GM23338 (cell line): ENCODE measurements around the gene RNF43. TPM values are rescaled to one million over a fixed set of nuclear protein-coding genes. Genes with fewer than 3 reads are reported as not detected.

Experiments used
- ATAC-seq: fragments of 200-7000 bp; cut with Tn5 transposase; 3 replicates; pipeline ENCODE4 v1.9.1; 2020
- DNase-seq: peaks from one replicate; pipeline ENCODE4 v3.0.0-alpha.2; 2015; ENCODE audit warnings: low spot score
- H2AFZ ChIP-seq: fragments of 200-600 bp; sonication (generic); 2 replicates; pipeline ENCODE4 v1.8.0; 2016; ENCODE audit warnings: antibody characterized with exemption, mild to moderate bottlenecking, moderate library complexity
- H3F3A ChIP-seq: fragments of 200-600 bp; sonication (generic); replicated peaks from 2 replicates; pipeline ENCODE4 v1.8.0; 2017; ENCODE audit warnings: antibody characterized with exemption, mixed run types, low read depth
- H3K27ac ChIP-seq: fragments of 200-600 bp; sonication (generic); 2 replicates; pipeline ENCODE4 v1.6.1; 2016; ENCODE audit warnings: low read depth
- H3K27me3 ChIP-seq: fragments of 200-600 bp; sonication (generic); 2 replicates; pipeline ENCODE4 v1.8.0; 2016; ENCODE audit warnings: mild to moderate bottlenecking, mixed run types, moderate library complexity; ENCODE audit not compliant: insufficient read depth
- H3K36me3 ChIP-seq: fragments of 200-600 bp; sonication (generic); 2 replicates; pipeline ENCODE4 v1.8.0; 2016; ENCODE audit warnings: mild to moderate bottlenecking; ENCODE audit not compliant: insufficient read depth
- H3K4me1 ChIP-seq: fragments of 200-600 bp; sonication (generic); 2 replicates; pipeline ENCODE4 v1.8.0; 2016; ENCODE audit warnings: mild to moderate bottlenecking, moderate library complexity; ENCODE audit not compliant: insufficient read depth
- H3K4me2 ChIP-seq: fragments of 200-600 bp; sonication (generic); 2 replicates; pipeline ENCODE4 v1.7.1; 2017; ENCODE audit warnings: mixed run types
- H3K4me3 ChIP-seq: fragments of 200-600 bp; sonication (generic); 2 replicates; pipeline ENCODE4 v1.6.1; 2016; ENCODE audit warnings: mixed run types
- H3K79me2 ChIP-seq: fragments of 200-600 bp; sonication (generic); replicated peaks from 2 replicates; pipeline ENCODE4 v1.8.0; 2017; ENCODE audit warnings: mild to moderate bottlenecking; ENCODE audit not compliant: insufficient read depth
- H3K9me2 ChIP-seq: fragments of 200-600 bp; sonication (generic); 2 replicates; pipeline ENCODE4 v1.8.0; 2017; ENCODE audit not compliant: insufficient read depth
- H4K20me1 ChIP-seq: fragments of 200-600 bp; sonication (generic); replicated peaks from 2 replicates; pipeline ENCODE4 v1.8.0; 2017; ENCODE audit warnings: mild to moderate bottlenecking; ENCODE audit not compliant: insufficient read depth
- H3K27ac Mint-ChIP-seq: 2 replicates; pipeline ENCODE4 v1.8.0; 2020; ENCODE audit warnings: inconsistent platforms, mild to moderate bottlenecking, moderate library complexity, mixed read lengths
- H3K27me3 Mint-ChIP-seq: 3 replicates; pipeline ENCODE4 v1.8.0; 2022; ENCODE audit warnings: low read depth, mild to moderate bottlenecking, moderate library complexity, mixed read lengths, inconsistent platforms; ENCODE audit not compliant: insufficient read depth, poor library complexity
- H3K36me3 Mint-ChIP-seq: 3 replicates; pipeline ENCODE4 v1.8.0; 2021; ENCODE audit warnings: low read depth, mild to moderate bottlenecking, inconsistent platforms, moderate library complexity, mixed read lengths
- H3K4me1 Mint-ChIP-seq: 3 replicates; pipeline ENCODE4 v1.8.0; 2020; ENCODE audit warnings: mild to moderate bottlenecking, inconsistent platforms, mixed read lengths
- H3K4me3 Mint-ChIP-seq: 3 replicates; pipeline ENCODE4 v1.8.0; 2021; ENCODE audit warnings: moderate library complexity, mild to moderate bottlenecking, inconsistent platforms, mixed read lengths
- H3K9me3 Mint-ChIP-seq: 3 replicates; pipeline ENCODE4 v1.8.0; 2020; ENCODE audit warnings: moderate library complexity, mild to moderate bottlenecking, inconsistent platforms, mixed read lengths
- EZH2 ChIP-seq: fragments of 200-600 bp; sonication (generic); IDR thresholded peaks from one replicate; pipeline ENCODE4 v1.8.0; 2017; ENCODE audit warnings: antibody characterized with exemption, mild to moderate bottlenecking, low read depth; ENCODE audit not compliant: unreplicated experiment
- EZH2phosphoT487 ChIP-seq: fragments of 200-600 bp; sonication (generic); IDR thresholded peaks from one replicate; pipeline ENCODE4 v1.8.1; 2018; ENCODE audit warnings: antibody characterized with exemption; ENCODE audit not compliant: unreplicated experiment
- JUNB ChIP-seq: IDR thresholded peaks from one replicate; pipeline ENCODE4 v1.6.1; 2016; ENCODE audit warnings: antibody characterized with exemption; ENCODE audit not compliant: unreplicated experiment
- NANOG ChIP-seq: IDR thresholded peaks from 2 replicates; pipeline ENCODE4 v1.6.1; 2016; ENCODE audit warnings: antibody characterized with exemption, borderline replicate concordance
- STAT1 ChIP-seq: IDR thresholded peaks from one replicate; pipeline ENCODE4 v1.6.1; 2016; ENCODE audit warnings: antibody characterized with exemption; ENCODE audit not compliant: unreplicated experiment
- ZNF114 ChIP-seq: fragments of 250-450 bp; sonication (Bioruptor Pico); IDR thresholded peaks from 2 replicates; pipeline ENCODE4 v1.5.0; 2020; ENCODE audit warnings: mild to moderate bottlenecking, moderate library complexity
- ZNF331 ChIP-seq: fragments of 250-450 bp; sonication (Bioruptor Pico); IDR thresholded peaks from 2 replicates; pipeline ENCODE4 v1.5.0; 2020; ENCODE audit warnings: low read depth, mild to moderate bottlenecking, moderate library complexity
- polyA plus RNA-seq: library from polyadenylated mRNA; unstranded; fragments of >200 nt; fragmentation: Nextera tagmentation; extraction: Ambion mirVana; gene quantifications from 2 replicates; pipeline ENCODE4 v1.2.1, GENCODE V29; 2016
- total RNA-seq: library from RNA; depleted of rRNA; stranded (reverse); fragments of >200 nt; shearing (Covaris generic); gene quantifications from 2 replicates; pipeline ENCODE4 v1.2.3, GENCODE V29; 2014
- TF ChIP-seq, protein P1 (sequence below): IDR thresholded peaks from one replicate; pipeline ENCODE4 v1.6.1; 2018; ENCODE audit warnings: antibody characterized with exemption; ENCODE audit not compliant: unreplicated experiment
- TF ChIP-seq, protein P2 (sequence below): IDR thresholded peaks from 2 replicates; pipeline ENCODE4 v1.6.1; 2016; ENCODE audit warnings: antibody characterized with exemption

RNF43 gene
- total and polyA plus RNA-seq, 2 experiments from 2014 or later: 0.58 to 2.2 TPM

DNA sequence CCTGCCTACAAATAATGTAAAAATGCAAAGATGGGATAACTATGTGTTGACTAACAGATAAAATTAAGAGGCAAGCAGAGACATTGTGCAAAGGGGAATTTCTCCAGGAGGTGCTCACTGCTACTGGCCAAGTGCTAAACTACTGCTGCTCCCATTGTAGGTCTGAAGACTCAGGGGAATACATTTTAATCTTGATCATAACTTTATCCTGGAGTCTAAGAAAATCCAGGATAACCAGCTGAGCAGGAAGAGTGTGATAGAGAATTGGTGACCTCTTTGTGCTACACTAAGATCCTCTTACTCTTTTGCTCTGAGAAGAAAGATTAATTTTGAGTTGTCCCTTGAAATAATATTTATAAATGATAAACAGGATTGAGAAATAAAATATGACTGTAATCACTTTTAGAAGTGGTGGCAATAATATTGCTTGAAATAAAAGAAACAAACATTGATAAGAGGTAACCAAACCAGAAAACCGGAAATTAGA is 5.9 kb downstream of the RNF43 start (continued):
- TF ChIP-seq, protein P1, sequence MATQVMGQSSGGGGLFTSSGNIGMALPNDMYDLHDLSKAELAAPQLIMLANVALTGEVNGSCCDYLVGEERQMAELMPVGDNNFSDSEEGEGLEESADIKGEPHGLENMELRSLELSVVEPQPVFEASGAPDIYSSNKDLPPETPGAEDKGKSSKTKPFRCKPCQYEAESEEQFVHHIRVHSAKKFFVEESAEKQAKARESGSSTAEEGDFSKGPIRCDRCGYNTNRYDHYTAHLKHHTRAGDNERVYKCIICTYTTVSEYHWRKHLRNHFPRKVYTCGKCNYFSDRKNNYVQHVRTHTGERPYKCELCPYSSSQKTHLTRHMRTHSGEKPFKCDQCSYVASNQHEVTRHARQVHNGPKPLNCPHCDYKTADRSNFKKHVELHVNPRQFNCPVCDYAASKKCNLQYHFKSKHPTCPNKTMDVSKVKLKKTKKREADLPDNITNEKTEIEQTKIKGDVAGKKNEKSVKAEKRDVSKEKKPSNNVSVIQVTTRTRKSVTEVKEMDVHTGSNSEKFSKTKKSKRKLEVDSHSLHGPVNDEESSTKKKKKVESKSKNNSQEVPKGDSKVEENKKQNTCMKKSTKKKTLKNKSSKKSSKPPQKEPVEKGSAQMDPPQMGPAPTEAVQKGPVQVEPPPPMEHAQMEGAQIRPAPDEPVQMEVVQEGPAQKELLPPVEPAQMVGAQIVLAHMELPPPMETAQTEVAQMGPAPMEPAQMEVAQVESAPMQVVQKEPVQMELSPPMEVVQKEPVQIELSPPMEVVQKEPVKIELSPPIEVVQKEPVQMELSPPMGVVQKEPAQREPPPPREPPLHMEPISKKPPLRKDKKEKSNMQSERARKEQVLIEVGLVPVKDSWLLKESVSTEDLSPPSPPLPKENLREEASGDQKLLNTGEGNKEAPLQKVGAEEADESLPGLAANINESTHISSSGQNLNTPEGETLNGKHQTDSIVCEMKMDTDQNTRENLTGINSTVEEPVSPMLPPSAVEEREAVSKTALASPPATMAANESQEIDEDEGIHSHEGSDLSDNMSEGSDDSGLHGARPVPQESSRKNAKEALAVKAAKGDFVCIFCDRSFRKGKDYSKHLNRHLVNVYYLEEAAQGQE: no peak
- TF ChIP-seq, protein P2, sequence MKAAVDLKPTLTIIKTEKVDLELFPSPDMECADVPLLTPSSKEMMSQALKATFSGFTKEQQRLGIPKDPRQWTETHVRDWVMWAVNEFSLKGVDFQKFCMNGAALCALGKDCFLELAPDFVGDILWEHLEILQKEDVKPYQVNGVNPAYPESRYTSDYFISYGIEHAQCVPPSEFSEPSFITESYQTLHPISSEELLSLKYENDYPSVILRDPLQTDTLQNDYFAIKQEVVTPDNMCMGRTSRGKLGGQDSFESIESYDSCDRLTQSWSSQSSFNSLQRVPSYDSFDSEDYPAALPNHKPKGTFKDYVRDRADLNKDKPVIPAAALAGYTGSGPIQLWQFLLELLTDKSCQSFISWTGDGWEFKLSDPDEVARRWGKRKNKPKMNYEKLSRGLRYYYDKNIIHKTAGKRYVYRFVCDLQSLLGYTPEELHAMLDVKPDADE: no peak
- TF ChIP-seq JUNB (no peak), EZH2 (no peak)

DNA sequence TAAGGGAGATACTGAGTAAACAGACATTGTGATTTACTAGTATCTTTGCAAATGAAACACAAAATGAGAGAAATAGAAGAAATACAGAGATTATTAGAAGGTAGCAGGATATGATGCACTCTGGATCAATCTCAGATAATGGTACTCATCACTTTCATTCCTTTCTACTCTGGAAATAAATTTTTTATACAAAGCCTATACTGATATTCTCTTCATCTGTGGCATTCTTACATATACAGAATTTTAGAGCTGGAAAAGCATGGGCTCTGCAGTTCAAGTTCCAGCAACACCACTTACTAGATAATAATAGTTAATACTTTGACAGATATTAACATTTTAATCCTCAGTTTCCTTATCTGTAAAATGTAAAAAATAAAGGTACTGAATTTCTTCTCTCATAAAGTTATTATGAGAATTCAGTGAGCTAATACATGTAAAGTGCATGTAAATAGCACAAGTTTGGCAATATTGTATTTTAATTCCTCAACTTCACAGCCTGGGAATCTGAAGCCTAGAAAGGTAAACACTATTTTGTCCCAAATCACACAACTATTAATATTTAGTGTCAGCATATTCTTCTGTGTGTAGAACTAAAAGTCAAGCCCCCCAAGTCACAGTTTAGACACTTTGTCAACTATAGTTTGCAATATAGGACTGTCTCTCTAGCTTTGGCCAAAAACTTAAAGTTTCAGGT is 6.5 kb downstream of the RNF43 start:
- Histone ChIP-seq H3F3A (no peaks in the 10 kb centered on the region), H3K36me3 (no peaks in the 10 kb centered on the region), H3K4me2 (no peak overlapping the region), H2AFZ (no peak overlapping the region), H3K4me1 (no peaks in the 10 kb centered on the region), H3K27ac (no peak overlapping the region), H4K20me1 (no peaks in the 10 kb centered on the region; the same call in 1 of the 2 replicates), H3K4me3 (no peak overlapping the region), H3K9me2 (no peaks in the 10 kb centered on the region), H3K79me2 (no peaks in the 10 kb centered on the region), H3K27me3 (peaks cover 10% of the 10 kb centered on the region)
- peaks cover 6% of the 10 kb centered on the region; the same call in 2 of the 3 replicates for H3K4me1 Mint-ChIP-seq
- H3K36me3 Mint-ChIP-seq: no peaks in the 10 kb centered on the region
- H3K4me3 Mint-ChIP-seq: no peak overlapping the region
- ATAC-seq (no peak), DNase-seq (no peak)
- H3K27me3 Mint-ChIP-seq: no peaks in the 10 kb centered on the region
- H3K27ac Mint-ChIP-seq: no peak overlapping the region
- no peaks in the 10 kb centered on the region for H3K9me3 Mint-ChIP-seq
- TF ChIP-seq EZH2 (no peak), EZH2phosphoT487 (no peak), ZNF331 (CRISPR knock-in tag) (no peak), STAT1 (no peak), NANOG (no peak), JUNB (no peak), ZNF114 (CRISPR knock-in tag) (no peak)
- TF ChIP-seq, protein P1: no peak
- TF ChIP-seq, protein P2: no peak
